Osteoblast (primary cell): ENCODE measurements around the gene UBA1. TPM values are rescaled to one million over a fixed set of nuclear protein-coding genes. Genes with fewer than 3 reads are reported as not detected.

Experiments used
- DNase-seq: peaks from one replicate; pipeline ENCODE4 v3.0.0; 2011; ENCODE audit warnings: low spot score, mixed read lengths; ENCODE audit not compliant: insufficient read length; ENCODE audit errors: missing footprints
- H2AFZ ChIP-seq: 2 replicates; pipeline ENCODE4 v1.6.0; 2011; ENCODE audit warnings: mild to moderate bottlenecking, low read length
- H3K27ac ChIP-seq: 2 replicates; pipeline ENCODE4 v1.5.1; 2011; ENCODE audit warnings: mild to moderate bottlenecking, low read depth, low read length, moderate library complexity
- H3K27me3 ChIP-seq: 2 replicates; pipeline ENCODE4 v1.6.0; 2012; ENCODE audit warnings: mild to moderate bottlenecking, control low read depth, inconsistent platforms, low read length, moderate library complexity; ENCODE audit not compliant: insufficient read depth
- H3K36me3 ChIP-seq: 2 replicates; pipeline ENCODE4 v1.5.1; 2011; ENCODE audit warnings: mild to moderate bottlenecking, low read length, control low read depth, moderate library complexity; ENCODE audit not compliant: insufficient read depth
- H3K4me1 ChIP-seq: 2 replicates; pipeline ENCODE4 v1.5.1; 2011; ENCODE audit warnings: mild to moderate bottlenecking, low read length, control low read depth, moderate library complexity; ENCODE audit not compliant: insufficient read depth
- H3K4me2 ChIP-seq: 2 replicates; pipeline ENCODE4 v1.6.0; 2011; ENCODE audit warnings: mild to moderate bottlenecking, low read length; ENCODE audit not compliant: insufficient read depth
- H3K4me3 ChIP-seq: fragments of 200-600 bp; sonication (generic); 3 replicates; pipeline ENCODE4 v1.5.1; 2012; ENCODE audit warnings: mild to moderate bottlenecking, low read length, inconsistent platforms; ENCODE audit not compliant: insufficient read depth
- H3K79me2 ChIP-seq: 2 replicates; pipeline ENCODE4 v1.6.0; 2012; ENCODE audit warnings: mild to moderate bottlenecking, low read length, control low read depth, inconsistent platforms; ENCODE audit not compliant: insufficient read depth
- H3K9me3 ChIP-seq: 2 replicates; pipeline ENCODE4 v1.5.1; 2011; ENCODE audit warnings: low read depth, low read length, control low read depth
- H4K20me1 ChIP-seq: 2 replicates; pipeline ENCODE4 v1.6.0; 2012; ENCODE audit warnings: mild to moderate bottlenecking, low read length, control low read depth; ENCODE audit not compliant: insufficient read depth
- CTCF ChIP-seq: IDR thresholded peaks from 2 replicates; pipeline ENCODE4 v1.5.1; 2011; ENCODE audit warnings: mild to moderate bottlenecking, low read depth, low read length, moderate library complexity; ENCODE audit errors: extremely low read depth
- total RNA-seq: library from RNA; depleted of rRNA; stranded (reverse); fragments of >200 nt; gene quantifications from 2 replicates; pipeline ENCODE4 v1.2.3, GENCODE V29; 2012

The UBA1 gene
- total RNA-seq, 1 donor: 142 TPM

- no peak for TF ChIP-seq CTCF
- Histone ChIP-seq H4K20me1 (peaks cover 22% of the 10 kb centered on the region), H3K36me3 (peaks cover 43% of the 10 kb centered on the region)
Measured at GRCh38 chrX:47174376-47174775, 19.3 kb upstream of the UBA1 start.

GRCh38 chrX:47174846-47175587 is 18.6 kb upstream of the UBA1 start:
- TF ChIP-seq CTCF: no peak

More at GRCh38 chrX:47174376-47174775, 19.3 kb upstream of the UBA1 start:
- Histone ChIP-seq H3K27me3 (peaks cover 5% of the 10 kb centered on the region), H2AFZ (no peak overlapping the region), H3K27ac (no peak overlapping the region), H3K4me2 (no peak overlapping the region), H3K4me3 (no peak overlapping the region), H3K4me1 (no peaks in the 10 kb centered on the region), H3K79me2 (peaks cover 14% of the 10 kb centered on the region), H3K9me3 (no peaks in the 10 kb centered on the region)
- DNase-seq: peak; percentile 52

GRCh38 chrX:47175588-47175980 is 18.0 kb upstream of the UBA1 start:
- H2AFZ ChIP-seq: no peak overlapping the region
- DNase-seq: no peak
- H3K4me1 ChIP-seq: no peaks in the 10 kb centered on the region
- no peaks in the 10 kb centered on the region for H3K9me3 ChIP-seq
- peaks cover 5% of the 10 kb centered on the region for H3K27me3 ChIP-seq
- no peak overlapping the region for H3K27ac ChIP-seq
- TF ChIP-seq CTCF: no peak
- no peak overlapping the region for H3K4me3 ChIP-seq
- H3K79me2 ChIP-seq: peaks cover 11% of the 10 kb centered on the region
- H3K36me3 ChIP-seq: peaks cover 44% of the 10 kb centered on the region
- no peak overlapping the region for H3K4me2 ChIP-seq
- peaks cover 17% of the 10 kb centered on the region for H4K20me1 ChIP-seq

More at GRCh38 chrX:47174846-47175587, 18.6 kb upstream of the UBA1 start:
- Histone ChIP-seq H4K20me1 (peaks cover 17% of the 10 kb centered on the region), H3K9me3 (no peaks in the 10 kb centered on the region), H3K27me3 (peaks cover 5% of the 10 kb centered on the region), H2AFZ (no peak overlapping the region), H3K4me3 (no peak overlapping the region), H3K4me1 (no peaks in the 10 kb centered on the region), H3K27ac (no peak overlapping the region), H3K79me2 (peaks cover 13% of the 10 kb centered on the region), H3K36me3 (peaks cover 43% of the 10 kb centered on the region), H3K4me2 (no peak overlapping the region)
- peak; percentile 83 for DNase-seq

GRCh38 chrX:47176101-47176740 is 17.4 kb upstream of the UBA1 start:
- H3K79me2 ChIP-seq: peaks cover 10% of the 10 kb centered on the region
- DNase-seq: peak; percentile 73
- no peak overlapping the region for H3K27ac ChIP-seq
- H2AFZ ChIP-seq: no peak overlapping the region
- H3K4me3 ChIP-seq: no peak overlapping the region
- H3K4me2 ChIP-seq: no peak overlapping the region
- H4K20me1 ChIP-seq: peaks cover 19% of the 10 kb centered on the region
- H3K36me3 ChIP-seq: peaks cover 45% of the 10 kb centered on the region
- no peaks in the 10 kb centered on the region for H3K4me1 ChIP-seq
- H3K9me3 ChIP-seq: no peaks in the 10 kb centered on the region
- TF ChIP-seq CTCF: no peak
- peaks cover 5% of the 10 kb centered on the region for H3K27me3 ChIP-seq
